ENCODE data around the gene TENT4A.
A peak's percentile ranks its signal among the peaks of the same experiment; 100 is the strongest.

TENT4A gene

GRCh38 chr5:6766604-6767093 lies 53.4 kb downstream of the TENT4A start:
- Histone ChIP-seq H3K56ac (ENCODE audit: low read length) (no peak overlapping the region), H2AK5ac (ENCODE audit: low read length) (no peak overlapping the region), H3K4me1 (ENCODE audit: control insufficient read depth, low read depth, low read length) (no peaks in the 10 kb centered on the region), H3K36me3 (ENCODE audit: control insufficient read depth, insufficient read depth, low read length) (no peaks in the 10 kb centered on the region), H3K79me2 (ENCODE audit: control insufficient read depth, insufficient read depth, low read length) (no peaks in the 10 kb centered on the region), H3K4me2 (ENCODE audit: low read length) (no peak overlapping the region), H2BK5ac (ENCODE audit: low read length) (no peak overlapping the region), H3K18ac (ENCODE audit: low read length) (no peak overlapping the region), H2BK15ac (replicated peaks; ENCODE audit: low read depth) (no peak overlapping the region), H3K79me1 (ENCODE audit: low read length) (no peaks in the 10 kb centered on the region), H3K4me3 (ENCODE audit: low read length) (no peak overlapping the region), H3K23ac (ENCODE audit: low read length) (no peak overlapping the region), H3K9ac (ENCODE audit: low read length) (no peak overlapping the region), H4K8ac (ENCODE audit: low read depth, low read length) (no peak overlapping the region), H3K27ac (ENCODE audit: low read depth, low read length) (no peak overlapping the region), H4K5ac (ENCODE audit: low read length) (no peak overlapping the region), H3K4ac (ENCODE audit: low read depth, low read length) (no peak overlapping the region), H2BK120ac (ENCODE audit: low read depth, low read length) (no peak overlapping the region), H3K27me3 (ENCODE audit: insufficient read depth, low read length, poor library complexity) (no peaks in the 10 kb centered on the region)
- WGBS (ENCODE audit: extremely low coverage, insufficient coverage, low lambda C conversion rate): no CpG with 5 or more reads among the region's 12 CpGs
- DNase-seq: peak; percentile 12

DNA sequence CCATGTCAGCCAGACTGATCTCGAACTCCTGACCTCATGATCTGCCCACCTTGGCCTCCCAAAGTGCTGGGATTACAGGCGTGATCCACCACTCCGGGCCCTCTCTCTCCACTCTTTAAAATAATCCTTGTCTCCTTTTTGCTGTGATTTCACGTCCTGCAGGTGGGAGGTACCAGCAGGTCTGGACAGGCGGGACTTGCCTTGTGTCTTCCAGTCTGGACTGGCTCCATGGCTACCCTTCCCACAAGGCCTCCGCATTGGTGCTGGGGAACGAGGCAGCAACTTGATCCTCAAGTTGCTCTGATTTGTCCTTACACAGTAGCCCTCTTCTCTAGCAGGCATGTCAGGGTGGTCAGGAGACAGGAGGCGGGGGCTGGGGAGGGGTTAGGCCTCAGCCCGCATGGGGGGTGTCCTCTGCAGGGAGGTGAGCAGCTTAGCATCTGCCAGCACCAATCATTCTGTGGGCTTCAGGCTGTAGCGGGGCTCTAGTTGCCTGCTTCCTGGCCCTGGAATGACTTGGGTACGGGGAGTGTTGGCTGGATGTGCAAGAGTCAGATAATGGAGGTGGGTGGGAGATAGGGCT lies 54.3 kb downstream of the TENT4A start:
- H3K4me2 ChIP-seq (ENCODE audit: low read length): no peak overlapping the region
- no CpG with 5 or more reads among the region's 11 CpGs for WGBS (ENCODE audit: extremely low coverage, insufficient coverage, low lambda C conversion rate)
- no peak overlapping the region for H2AK5ac ChIP-seq (ENCODE audit: low read length)
- H2BK120ac ChIP-seq (ENCODE audit: low read depth, low read length): no peak overlapping the region
- H3K79me2 ChIP-seq (ENCODE audit: control insufficient read depth, insufficient read depth, low read length): no peaks in the 10 kb centered on the region
- no peaks in the 10 kb centered on the region for H3K79me1 ChIP-seq (ENCODE audit: low read length)
- H3K27me3 ChIP-seq (ENCODE audit: insufficient read depth, low read length, poor library complexity): no peaks in the 10 kb centered on the region
- no peaks in the 10 kb centered on the region for H3K4me1 ChIP-seq (ENCODE audit: control insufficient read depth, low read depth, low read length)
- no peak overlapping the region for H3K4ac ChIP-seq (ENCODE audit: low read depth, low read length)
- no peak overlapping the region for H3K27ac ChIP-seq (ENCODE audit: low read depth, low read length)
- H3K36me3 ChIP-seq (ENCODE audit: control insufficient read depth, insufficient read depth, low read length): no peaks in the 10 kb centered on the region
- no peak for DNase-seq
- H2BK15ac ChIP-seq (replicated peaks; ENCODE audit: low read depth): no peak overlapping the region
- H3K4me3 ChIP-seq (ENCODE audit: low read length): no peak overlapping the region
- H3K9ac ChIP-seq (ENCODE audit: low read length): no peak overlapping the region
- H3K56ac ChIP-seq (ENCODE audit: low read length): no peak overlapping the region
- H4K5ac ChIP-seq (ENCODE audit: low read length): no peak overlapping the region
- no peak overlapping the region for H4K8ac ChIP-seq (ENCODE audit: low read depth, low read length)
- H3K23ac ChIP-seq (ENCODE audit: low read length): no peak overlapping the region
- H3K18ac ChIP-seq (ENCODE audit: low read length): no peak overlapping the region
- H2BK5ac ChIP-seq (ENCODE audit: low read length): no peak overlapping the region

GRCh38 chr5:6768590-6769230 lies 55.5 kb downstream of the TENT4A start:
- no peak overlapping the region for H3K56ac ChIP-seq (ENCODE audit: low read length)
- no peak overlapping the region for H4K5ac ChIP-seq (ENCODE audit: low read length)
- H3K79me2 ChIP-seq (ENCODE audit: control insufficient read depth, insufficient read depth, low read length): no peaks in the 10 kb centered on the region
- no peaks in the 10 kb centered on the region for H3K4me1 ChIP-seq (ENCODE audit: control insufficient read depth, low read depth, low read length)
- H2AK5ac ChIP-seq (ENCODE audit: low read length): no peak overlapping the region
- no peak for DNase-seq
- H4K8ac ChIP-seq (ENCODE audit: low read depth, low read length): no peak overlapping the region
- H3K36me3 ChIP-seq (ENCODE audit: control insufficient read depth, insufficient read depth, low read length): no peaks in the 10 kb centered on the region
- WGBS (ENCODE audit: extremely low coverage, insufficient coverage, low lambda C conversion rate): no CpG with 5 or more reads among the region's 12 CpGs
- H2BK15ac ChIP-seq (replicated peaks; ENCODE audit: low read depth): no peak overlapping the region
- H3K4me3 ChIP-seq (ENCODE audit: low read length): no peak overlapping the region
- no peak overlapping the region for H3K4me2 ChIP-seq (ENCODE audit: low read length)
- H3K9ac ChIP-seq (ENCODE audit: low read length): no peak overlapping the region
- no peak overlapping the region for H2BK120ac ChIP-seq (ENCODE audit: low read depth, low read length)
- no peak overlapping the region for H3K27ac ChIP-seq (ENCODE audit: low read depth, low read length)
- H2BK5ac ChIP-seq (ENCODE audit: low read length): no peak overlapping the region
- H3K27me3 ChIP-seq (ENCODE audit: insufficient read depth, low read length, poor library complexity): no peaks in the 10 kb centered on the region
- no peak overlapping the region for H3K23ac ChIP-seq (ENCODE audit: low read length)
- H3K4ac ChIP-seq (ENCODE audit: low read depth, low read length): no peak overlapping the region
- no peaks in the 10 kb centered on the region for H3K79me1 ChIP-seq (ENCODE audit: low read length)
- H3K18ac ChIP-seq (ENCODE audit: low read length): no peak overlapping the region

DNA sequence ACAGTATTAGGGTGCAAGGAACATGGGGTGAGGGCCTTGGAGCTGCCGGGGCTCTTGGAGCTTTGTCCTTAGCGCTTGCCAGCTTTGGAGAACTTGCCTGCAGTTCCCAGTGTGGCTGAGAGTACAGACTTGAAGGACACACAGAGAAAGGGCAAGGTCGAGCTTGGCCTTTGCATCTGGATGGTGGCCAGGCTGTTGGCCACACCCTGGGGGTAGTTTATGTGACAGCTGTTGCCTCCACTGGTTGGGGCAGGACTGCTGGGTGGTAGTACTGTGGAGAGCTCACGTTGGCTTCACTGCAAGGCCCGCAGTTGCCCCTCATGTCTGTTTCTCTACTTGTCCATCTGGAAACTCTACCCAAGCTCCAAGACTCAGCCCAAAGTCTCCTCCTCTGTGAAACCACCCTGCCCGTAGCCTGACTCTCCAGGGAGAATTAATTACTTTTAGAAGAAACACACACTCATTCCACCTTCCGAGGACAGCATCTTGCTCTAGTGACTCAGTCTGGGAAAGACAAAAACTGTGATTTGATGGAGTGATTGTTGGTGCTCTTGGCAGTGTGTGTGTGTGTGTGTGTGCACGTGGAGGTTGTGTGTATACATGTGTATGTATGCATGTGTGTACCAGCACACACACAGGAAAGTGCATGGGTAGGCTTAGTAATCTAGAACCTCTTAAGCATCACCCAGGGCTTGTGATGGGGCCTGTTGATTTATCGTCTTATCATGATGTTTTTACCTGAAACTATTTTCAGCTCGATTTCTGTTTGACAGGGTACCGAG lies 57.8 kb downstream of the TENT4A start:
- no peak for DNase-seq
- Histone ChIP-seq H3K36me3 (ENCODE audit: control insufficient read depth, insufficient read depth, low read length) (no peaks in the 10 kb centered on the region), H3K9ac (ENCODE audit: low read length) (no peak overlapping the region), H3K27me3 (ENCODE audit: insufficient read depth, low read length, poor library complexity) (no peaks in the 10 kb centered on the region), H3K79me2 (ENCODE audit: control insufficient read depth, insufficient read depth, low read length) (no peaks in the 10 kb centered on the region), H3K79me1 (ENCODE audit: low read length) (no peaks in the 10 kb centered on the region), H3K4me1 (ENCODE audit: control insufficient read depth, low read depth, low read length) (no peaks in the 10 kb centered on the region), H4K8ac (ENCODE audit: low read depth, low read length) (no peak overlapping the region), H3K56ac (ENCODE audit: low read length) (no peak overlapping the region), H2AK5ac (ENCODE audit: low read length) (no peak overlapping the region), H2BK15ac (replicated peaks; ENCODE audit: low read depth) (no peak overlapping the region), H2BK120ac (ENCODE audit: low read depth, low read length) (no peak overlapping the region), H4K5ac (ENCODE audit: low read length) (no peak overlapping the region), H3K4me3 (ENCODE audit: low read length) (no peak overlapping the region), H3K23ac (ENCODE audit: low read length) (no peak overlapping the region), H3K4me2 (ENCODE audit: low read length) (no peak overlapping the region), H3K27ac (ENCODE audit: low read depth, low read length) (no peak overlapping the region), H2BK5ac (ENCODE audit: low read length) (no peak overlapping the region), H3K18ac (ENCODE audit: low read length) (no peak overlapping the region), H3K4ac (ENCODE audit: low read depth, low read length) (no peak overlapping the region)
- WGBS (ENCODE audit: extremely low coverage, insufficient coverage, low lambda C conversion rate): no CpG with 5 or more reads among the region's 11 CpGs

- Histone ChIP-seq H3K79me2 (ENCODE audit: control insufficient read depth, insufficient read depth, low read length) (no peaks in the 10 kb centered on the region), H2BK5ac (ENCODE audit: low read length) (no peak overlapping the region), H3K79me1 (ENCODE audit: low read length) (no peaks in the 10 kb centered on the region), H4K5ac (ENCODE audit: low read length) (no peak overlapping the region), H3K4ac (ENCODE audit: low read depth, low read length) (no peak overlapping the region), H3K36me3 (ENCODE audit: control insufficient read depth, insufficient read depth, low read length) (no peaks in the 10 kb centered on the region), H3K4me3 (ENCODE audit: low read length) (no peak overlapping the region), H3K18ac (ENCODE audit: low read length) (no peak overlapping the region), H2BK15ac (replicated peaks; ENCODE audit: low read depth) (no peak overlapping the region), H4K8ac (ENCODE audit: low read depth, low read length) (no peak overlapping the region), H3K27ac (ENCODE audit: low read depth, low read length) (no peak overlapping the region), H2BK120ac (ENCODE audit: low read depth, low read length) (no peak overlapping the region), H3K27me3 (ENCODE audit: insufficient read depth, low read length, poor library complexity) (no peaks in the 10 kb centered on the region), H3K56ac (ENCODE audit: low read length) (no peak overlapping the region), H2AK5ac (ENCODE audit: low read length) (no peak overlapping the region), H3K4me2 (ENCODE audit: low read length) (no peak overlapping the region), H3K4me1 (ENCODE audit: control insufficient read depth, low read depth, low read length) (no peaks in the 10 kb centered on the region), H3K9ac (ENCODE audit: low read length) (no peak overlapping the region), H3K23ac (ENCODE audit: low read length) (no peak overlapping the region)
- no CpG with 5 or more reads among the region's 11 CpGs for WGBS (ENCODE audit: extremely low coverage, insufficient coverage, low lambda C conversion rate)
- DNase-seq: peak; percentile 30
Measured at GRCh38 chr5:6772886-6773285, 59.7 kb downstream of the TENT4A start.

Data from mesendoderm (in vitro differentiated cells).